Endothelial cell of umbilical vein (primary cell): Measurements from ENCODE around the gene PARN. TPM values are rescaled to one million over a fixed set of nuclear protein-coding genes. Genes with fewer than 3 reads are reported as not detected.

ENCODE experiments used
- BruUV-seq: library from RNA; stranded (reverse); fragments of 400-500 nt; replicated peaks from 2 replicates; lab custom pipeline; 2021; lab: Mats Ljungman, UMichigan
- CTCF ChIA-PET: fragments of 300-600, 350-600 bp; sonication (Branson Sonifier 250); formaldehyde crosslinking; loops from one replicate; lab custom pipeline; 2021; ENCODE audit warnings: antibody characterized with exemption, inconsistent platforms; lab: Charles Lee
- POLR2A ChIA-PET: fragments of 300-600, 350-600 bp; sonication (Branson Sonifier 250); formaldehyde crosslinking; loops from one replicate; lab custom pipeline; 2021; ENCODE audit warnings: antibody characterized with exemption, inconsistent platforms; lab: Charles Lee
- DNase-seq: peaks from one replicate; pipeline ENCODE4 v3.0.0-alpha.2; 2011; ENCODE audit warnings: low read depth, low spot score
- FAIRE-seq: peaks from 2 replicates; lab custom pipeline; 2011; peaks lifted over from hg19 to GRCh38; lab: Jason Lieb, UNC
- H2AFZ ChIP-seq: 2 replicates; pipeline ENCODE4 v1.6.0; 2012; ENCODE audit warnings: low read depth, low read length, control low read depth, inconsistent platforms
- H3K27ac ChIP-seq: 2 replicates; pipeline ENCODE4 v1.5.1; 2011; ENCODE audit warnings: low read depth, mild to moderate bottlenecking, control low read depth, low read length, moderate library complexity; ENCODE audit not compliant: insufficient read depth
- H3K27me3 ChIP-seq, 2 experiments: 2 replicates each; pipeline versions ENCODE4 v1.6.0 to v1.6.1; 2011; ENCODE audit warnings: low read length in 2 of 2, mixed read lengths in 1 of 2; ENCODE audit not compliant: control insufficient read depth in 2 of 2, insufficient read depth in 2 of 2
- H3K36me3 ChIP-seq, 2 experiments: 2 replicates in 1 of 2; 3 replicates in 1 of 2; pipeline ENCODE4 v1.5.1; 2011; ENCODE audit warnings: low read length in 2 of 2, mild to moderate bottlenecking in 1 of 2, moderate library complexity in 1 of 2; ENCODE audit not compliant: control insufficient read depth in 2 of 2, insufficient read depth in 2 of 2; ENCODE audit errors: extremely low read depth in 1 of 2
- H3K4me1 ChIP-seq: 3 replicates; pipeline ENCODE4 v1.5.1; 2011; ENCODE audit warnings: mild to moderate bottlenecking, low read length; ENCODE audit not compliant: control insufficient read depth, insufficient read depth; ENCODE audit errors: extremely low read depth
- H3K4me2 ChIP-seq: 2 replicates; pipeline ENCODE4 v1.6.1; 2011; ENCODE audit warnings: low read length, control low read depth, mixed read lengths; ENCODE audit not compliant: insufficient read depth
- H3K4me3 ChIP-seq, 3 experiments: fragments of 200-600 bp in 1 of 3; sonication (generic), shearing (Covaris generic) in 1 of 3; replicated peaks in 1 of 3; 2 replicates each; pipeline ENCODE4 v1.5.1; 2011 to 2016; ENCODE audit warnings: control low read depth in 3 of 3, low read length in 3 of 3, mild to moderate bottlenecking in 2 of 3, inconsistent platforms in 1 of 3, low read depth in 1 of 3, moderate library complexity in 1 of 3; ENCODE audit not compliant: insufficient read depth in 1 of 3
- H3K79me2 ChIP-seq: 2 replicates; pipeline ENCODE4 v1.6.0; 2012; ENCODE audit warnings: low read length, inconsistent platforms; ENCODE audit not compliant: control insufficient read depth, insufficient read depth
- H3K9ac ChIP-seq: replicated peaks from 2 replicates; pipeline ENCODE3; 2011; ENCODE audit warnings: low read length, control low read depth; ENCODE audit not compliant: insufficient read depth; ENCODE audit errors: extremely low read depth
- H3K9me1 ChIP-seq: replicated peaks from 3 replicates; pipeline ENCODE4 v1.6.0; 2011; ENCODE audit warnings: mild to moderate bottlenecking, low read length; ENCODE audit not compliant: control insufficient read depth, insufficient read depth; ENCODE audit errors: extremely low read depth
- H3K9me3 ChIP-seq: replicated peaks from 2 replicates; pipeline ENCODE4 v1.5.1; 2012; ENCODE audit warnings: low read length, inconsistent platforms; ENCODE audit not compliant: control insufficient read depth, insufficient read depth
- H4K20me1 ChIP-seq: replicated peaks from 2 replicates; pipeline ENCODE3; 2011; ENCODE audit warnings: mild to moderate bottlenecking, low read length; ENCODE audit not compliant: control insufficient read depth, insufficient read depth; ENCODE audit errors: extremely low read depth
- EZH2 ChIP-seq: IDR thresholded peaks from 2 replicates; pipeline ENCODE4 v1.6.1; 2012; ENCODE audit warnings: borderline replicate concordance, low read depth, mild to moderate bottlenecking, moderate library complexity, low read length, inconsistent platforms; ENCODE audit not compliant: severe bottlenecking
- FOS ChIP-seq: IDR thresholded peaks from 2 replicates; pipeline ENCODE4 v1.6.1; 2011; ENCODE audit warnings: mild to moderate bottlenecking, low read length, moderate library complexity, borderline replicate concordance; ENCODE audit not compliant: insufficient read depth
- GATA2 ChIP-seq: IDR thresholded peaks from 2 replicates; pipeline ENCODE4 v1.7.0; 2011; ENCODE audit warnings: low read depth, mild to moderate bottlenecking, moderate library complexity, mixed read lengths, low read length; ENCODE audit not compliant: insufficient read length, insufficient read depth
- JUN ChIP-seq: IDR thresholded peaks from 2 replicates; pipeline ENCODE4 v1.6.1; 2011; ENCODE audit warnings: borderline replicate concordance, low read depth; ENCODE audit not compliant: insufficient read length, insufficient read depth
- MYC ChIP-seq: IDR thresholded peaks from one replicate; pipeline ENCODE4 v1.6.1; 2011; ENCODE audit warnings: mild to moderate bottlenecking, low read depth, low read length
- POLR2A ChIP-seq: IDR thresholded peaks from 2 replicates; pipeline ENCODE4 v1.6.1; 2012; ENCODE audit warnings: low read depth, mild to moderate bottlenecking, control low read depth, low read length
- POLR2AphosphoS5 ChIP-seq: IDR thresholded peaks from 2 replicates; pipeline ENCODE4 v1.6.1; 2012; ENCODE audit warnings: low read depth, mild to moderate bottlenecking, control low read depth, low read length, moderate library complexity; ENCODE audit not compliant: insufficient read depth
- dilution Hi-C: fragments of 300-500 bp; cut with MboI; formaldehyde crosslinking; loops from one replicate; pipeline ENCODE4 v1.15.0; 2019; ENCODE audit warnings: low sequenced_read_pairs; ENCODE audit not compliant: extremely low pct_ligation_motif_present
- intact Hi-C: fragments of 100-400 bp; cut with micrococcal nuclease; formaldehyde crosslinking; loops from one replicate; pipeline ENCODE4 v1.10.0; 2022
- polyA plus RNA-seq, 4 experiments: library from polyadenylated mRNA; depleted of rRNA in 3 of 4; stranded (reverse) in 3 of 4; unstranded in 1 of 4; fragments of >200 nt; gene quantifications; 2 replicates each; pipeline versions ENCODE4 v1.2.1 to v1.2.3, GENCODE V29; 2011 to 2012; ENCODE audit warnings: missing spikeins in 1 of 4
- total RNA-seq: library from RNA; stranded (reverse); gene quantifications from 2 replicates; pipeline ENCODE4 v1.2.3, GENCODE V29; 2021
- TF ChIP-seq, protein P1 (sequence below), 2 donors: IDR thresholded peaks; 1 replicate in 1 of 2; 2 replicates in 1 of 2; pipeline ENCODE4 v1.5.1; 2011; ENCODE audit warnings: low read length in 2 of 2, mild to moderate bottlenecking in 2 of 2, moderate library complexity in 2 of 2, control low read depth in 1 of 2, inconsistent platforms in 1 of 2, low read depth in 1 of 2; ENCODE audit not compliant: insufficient read depth in 1 of 2; ENCODE audit errors: extremely low read depth in 1 of 2
- TF ChIP-seq, protein P2 (sequence below): IDR thresholded peaks from 2 replicates; pipeline ENCODE4 v1.6.1; 2011; ENCODE audit not compliant: insufficient read depth, insufficient read length

Gene PARN
- total and polyA plus RNA-seq, 2 donors (not counting 3 experiments of a cell fraction or from before 2014, with no cell fraction given): 16.9 to 24.6 TPM

DNA sequence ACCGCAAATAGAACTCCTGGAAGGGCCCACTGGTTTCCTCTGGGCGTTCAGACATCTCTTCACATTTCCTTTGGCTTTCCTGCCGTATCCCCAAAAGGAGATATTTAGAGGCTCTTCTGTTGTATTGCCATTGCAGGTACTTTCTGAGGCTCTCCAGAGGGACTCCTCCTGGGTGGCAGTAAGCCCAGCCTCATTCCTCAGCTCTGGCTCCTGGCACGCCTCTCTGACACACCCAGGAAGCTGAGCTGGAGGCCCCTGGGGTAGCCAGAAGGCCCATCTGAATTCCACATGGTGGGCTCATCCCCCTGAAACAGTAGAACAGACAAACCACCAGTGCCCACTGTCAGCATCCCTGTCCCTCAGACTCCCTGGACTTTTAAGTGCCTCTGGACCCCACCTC is 206.7 kb downstream of the PARN start:
- H3K36me3 ChIP-seq: no peaks in the 10 kb centered on the region
- no peak for TF ChIP-seq POLR2A
- TF ChIP-seq POLR2AphosphoS5: no peak
- TF ChIP-seq EZH2: no peak
- TF ChIP-seq GATA2: no peak
- no peak for TF ChIP-seq JUN
- no peak for TF ChIP-seq MYC
- TF ChIP-seq, protein P1, sequence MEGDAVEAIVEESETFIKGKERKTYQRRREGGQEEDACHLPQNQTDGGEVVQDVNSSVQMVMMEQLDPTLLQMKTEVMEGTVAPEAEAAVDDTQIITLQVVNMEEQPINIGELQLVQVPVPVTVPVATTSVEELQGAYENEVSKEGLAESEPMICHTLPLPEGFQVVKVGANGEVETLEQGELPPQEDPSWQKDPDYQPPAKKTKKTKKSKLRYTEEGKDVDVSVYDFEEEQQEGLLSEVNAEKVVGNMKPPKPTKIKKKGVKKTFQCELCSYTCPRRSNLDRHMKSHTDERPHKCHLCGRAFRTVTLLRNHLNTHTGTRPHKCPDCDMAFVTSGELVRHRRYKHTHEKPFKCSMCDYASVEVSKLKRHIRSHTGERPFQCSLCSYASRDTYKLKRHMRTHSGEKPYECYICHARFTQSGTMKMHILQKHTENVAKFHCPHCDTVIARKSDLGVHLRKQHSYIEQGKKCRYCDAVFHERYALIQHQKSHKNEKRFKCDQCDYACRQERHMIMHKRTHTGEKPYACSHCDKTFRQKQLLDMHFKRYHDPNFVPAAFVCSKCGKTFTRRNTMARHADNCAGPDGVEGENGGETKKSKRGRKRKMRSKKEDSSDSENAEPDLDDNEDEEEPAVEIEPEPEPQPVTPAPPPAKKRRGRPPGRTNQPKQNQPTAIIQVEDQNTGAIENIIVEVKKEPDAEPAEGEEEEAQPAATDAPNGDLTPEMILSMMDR (IDR thresholded peaks at IDR 0.05; ENCODE audit: extremely low read depth in 1 of 2, insufficient read depth in 1 of 2, low read depth in 1 of 2, low read length in 2 of 2): no peak
- TF ChIP-seq FOS: no peak
- TF ChIP-seq, protein P2, sequence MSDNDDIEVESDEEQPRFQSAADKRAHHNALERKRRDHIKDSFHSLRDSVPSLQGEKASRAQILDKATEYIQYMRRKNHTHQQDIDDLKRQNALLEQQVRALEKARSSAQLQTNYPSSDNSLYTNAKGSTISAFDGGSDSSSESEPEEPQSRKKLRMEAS: no peak
- no peak overlapping the region for H3K4me2 ChIP-seq
- H3K4me3 ChIP-seq: no peak overlapping the region
- no peak overlapping the region for H3K9ac ChIP-seq
- CTCF ChIA-PET: no interaction called here
- H4K20me1 ChIP-seq: no peaks in the 10 kb centered on the region
- no peaks in the 10 kb centered on the region for H3K27me3 ChIP-seq
- no peaks in the 10 kb centered on the region for H3K79me2 ChIP-seq
- H3K9me3 ChIP-seq: no peaks in the 10 kb centered on the region
- FAIRE-seq: no peak
- no peak overlapping the region for H3K27ac ChIP-seq
- BruUV-seq: no TSS peak
- dilution Hi-C loops (no loop called here), intact Hi-C loops (no loop called here)
- no peak for DNase-seq
- H2AFZ ChIP-seq: no peak overlapping the region
- no peaks in the 10 kb centered on the region for H3K9me1 ChIP-seq
- no peaks in the 10 kb centered on the region for H3K4me1 ChIP-seq
- POLR2A ChIA-PET: no interaction called here
